IMR-90 (cell line): ENCODE results near the gene CA5B. TPM values are rescaled to one million over a fixed set of nuclear protein-coding genes. Genes with fewer than 3 reads are reported as not detected.

Source experiments
- ATAC-seq: fragments of 200-7000 bp; cut with Tn5 transposase; 2 replicates; pipeline ENCODE4 v1.9.1; 2020; ENCODE audit warnings: low read depth, mild to moderate bottlenecking, moderate library complexity
- BruUV-seq: library from RNA; stranded (reverse); fragments of 400-500 nt; replicated peaks from 2 replicates; lab custom pipeline; 2021; lab: Mats Ljungman, UMichigan
- CTCF ChIA-PET: fragments of 300-600 bp; formaldehyde crosslinking; extraction: SDS; loops from one replicate; lab custom pipeline; 2021; ENCODE audit warnings: antibody characterized with exemption; lab: Yijun Ruan, JAX
- POLR2A ChIA-PET: fragments of 300-600 bp; sonication (Branson Sonifier 250); formaldehyde crosslinking; loops from one replicate; lab custom pipeline; 2022; ENCODE audit warnings: antibody characterized with exemption; ENCODE audit not compliant: unreplicated experiment; lab: Charles Lee
- DNase-seq: peaks from one replicate; pipeline ENCODE4 v3.0.0; 2013
- H2AFZ ChIP-seq: replicated peaks from 2 replicates; pipeline ENCODE3; 2013; ENCODE audit warnings: low read length, mild to moderate bottlenecking; ENCODE audit not compliant: poor library complexity
- H2AK5ac ChIP-seq: 2 replicates; pipeline ENCODE4 v1.6.1; 2013; ENCODE audit warnings: low read depth, low read length, inconsistent platforms
- H2AK9ac ChIP-seq: replicated peaks from 2 replicates; pipeline ENCODE3; 2013; ENCODE audit warnings: mild to moderate bottlenecking, low read depth, low read length, moderate library complexity; ENCODE audit not compliant: poor library complexity
- H2BK120ac ChIP-seq: 2 replicates; pipeline ENCODE4 v1.6.1; 2013; ENCODE audit warnings: low read depth, low read length, inconsistent platforms
- H2BK15ac ChIP-seq: 3 replicates; pipeline ENCODE4 v1.6.1; 2013; ENCODE audit warnings: low read depth, low read length, inconsistent platforms
- H2BK20ac ChIP-seq: 2 replicates; pipeline ENCODE4 v1.6.1; 2013; ENCODE audit warnings: low read depth, mild to moderate bottlenecking, inconsistent platforms, low read length, moderate library complexity
- H2BK5ac ChIP-seq: 2 replicates; pipeline ENCODE4 v1.6.1; 2013; ENCODE audit warnings: mild to moderate bottlenecking, low read depth, low read length, inconsistent platforms; ENCODE audit not compliant: poor library complexity, severe bottlenecking
- H3K14ac ChIP-seq: replicated peaks from 2 replicates; pipeline ENCODE4 v1.6.1; 2013; ENCODE audit warnings: low read depth, low read length, inconsistent platforms
- H3K18ac ChIP-seq: 2 replicates; pipeline ENCODE4 v1.6.1; 2013; ENCODE audit warnings: low read depth, low read length, control low read depth
- H3K23ac ChIP-seq: 2 replicates; pipeline ENCODE4 v1.6.1; 2013; ENCODE audit warnings: low read depth, low read length, inconsistent platforms
- H3K27ac ChIP-seq: 2 replicates; pipeline ENCODE4 v1.5.1; 2013; ENCODE audit warnings: mild to moderate bottlenecking, control low read depth, low read length; ENCODE audit not compliant: insufficient read depth
- H3K27me3 ChIP-seq: 2 replicates; pipeline ENCODE4 v1.6.1; 2013; ENCODE audit warnings: low read length; ENCODE audit not compliant: control insufficient read depth, insufficient read depth
- H3K36me3 ChIP-seq: 2 replicates; pipeline ENCODE4 v1.6.1; 2013; ENCODE audit warnings: low read length, mixed read lengths; ENCODE audit not compliant: control insufficient read depth, insufficient read depth
- H3K4ac ChIP-seq: 2 replicates; pipeline ENCODE4 v1.6.1; 2013; ENCODE audit warnings: low read depth, low read length, inconsistent platforms
- H3K4me1 ChIP-seq: 2 replicates; pipeline ENCODE4 v1.6.1; 2013; ENCODE audit warnings: low read length, mixed read lengths; ENCODE audit not compliant: control insufficient read depth, insufficient read depth
- H3K4me2 ChIP-seq: 2 replicates; pipeline ENCODE4 v1.6.1; 2013; ENCODE audit warnings: low read depth, mild to moderate bottlenecking, control low read depth, low read length, moderate library complexity
- H3K4me3 ChIP-seq: 2 replicates; pipeline ENCODE4 v1.5.1; 2013; ENCODE audit warnings: low read depth, mild to moderate bottlenecking, control low read depth, low read length, moderate library complexity; ENCODE audit not compliant: insufficient read depth
- H3K56ac ChIP-seq: 2 replicates; pipeline ENCODE4 v1.6.1; 2013; ENCODE audit warnings: low read length, inconsistent platforms; ENCODE audit not compliant: insufficient read depth; ENCODE audit errors: extremely low read depth
- H3K79me1 ChIP-seq, 2 experiments: 2 replicates each; pipeline ENCODE4 v1.6.1; 2013; ENCODE audit warnings: low read length in 2 of 2, inconsistent platforms in 1 of 2, low read depth in 1 of 2
- H3K9ac ChIP-seq: 2 replicates; pipeline ENCODE4 v1.6.1; 2013; ENCODE audit warnings: low read depth, low read length, control low read depth
- H3K9me1 ChIP-seq: 2 replicates; pipeline ENCODE4 v1.6.1; 2013; ENCODE audit warnings: low read length, inconsistent platforms; ENCODE audit not compliant: insufficient read depth
- H3K9me3 ChIP-seq: 2 replicates; pipeline ENCODE4 v1.6.1; 2013; ENCODE audit warnings: low read length; ENCODE audit not compliant: control insufficient read depth, insufficient read depth
- H4K20me1 ChIP-seq: 2 replicates; pipeline ENCODE4 v1.6.1; 2013; ENCODE audit warnings: low read length, inconsistent platforms; ENCODE audit not compliant: insufficient read depth
- H4K5ac ChIP-seq: 2 replicates; pipeline ENCODE4 v1.6.1; 2013; ENCODE audit warnings: mild to moderate bottlenecking, low read depth, low read length, control low read depth
- H4K8ac ChIP-seq, 2 experiments: 2 replicates each; pipeline ENCODE4 v1.6.1; 2013; ENCODE audit warnings: low read depth in 2 of 2, low read length in 2 of 2, control low read depth in 1 of 2, inconsistent platforms in 1 of 2
- H4K91ac ChIP-seq: 2 replicates; pipeline ENCODE4 v1.6.1; 2013; ENCODE audit warnings: low read depth, low read length, inconsistent platforms; ENCODE audit not compliant: insufficient read depth
- BHLHE40 ChIP-seq: fragments of 150-350 bp; IDR thresholded peaks from 2 replicates; pipeline ENCODE4 v1.6.1; 2016; ENCODE audit warnings: mild to moderate bottlenecking, low read depth, low read length
- CEBPB ChIP-seq: IDR thresholded peaks from 2 replicates; pipeline ENCODE4 v1.6.1; 2012; ENCODE audit warnings: low read depth, low read length, improper control_type of control experiment
- CHD1 ChIP-seq: IDR thresholded peaks from 2 replicates; pipeline ENCODE4 v1.6.1; 2012; ENCODE audit warnings: low read depth, low read length, improper control_type of control experiment
- FOS ChIP-seq: fragments of 150-350 bp; IDR thresholded peaks from 2 replicates; pipeline ENCODE4 v1.6.1; 2016; ENCODE audit warnings: low read depth, low read length
- MAFK ChIP-seq: IDR thresholded peaks from 2 replicates; pipeline ENCODE4 v1.6.1; 2012; ENCODE audit warnings: low read depth, low read length, improper control_type of control experiment
- MAZ ChIP-seq: IDR thresholded peaks from 2 replicates; pipeline ENCODE4 v1.6.1; 2012; ENCODE audit warnings: low read depth, mild to moderate bottlenecking, low read length, improper control_type of control experiment, moderate library complexity, borderline replicate concordance
- NFE2L2 ChIP-seq: fragments of 150-350 bp; IDR thresholded peaks from 2 replicates; pipeline ENCODE4 v1.6.1; 2016; ENCODE audit warnings: low read depth, mild to moderate bottlenecking, low read length
- POLR2A ChIP-seq: IDR thresholded peaks from 2 replicates; pipeline ENCODE4 v1.6.1; 2012; ENCODE audit warnings: mild to moderate bottlenecking, low read depth, low read length
- RAD21 ChIP-seq: IDR thresholded peaks from 2 replicates; pipeline ENCODE4 v1.6.1; 2012; ENCODE audit warnings: low read length, improper control_type of control experiment
- RCOR1 ChIP-seq: IDR thresholded peaks from 2 replicates; pipeline ENCODE4 v1.6.1; 2012; ENCODE audit warnings: mild to moderate bottlenecking, low read length, improper control_type of control experiment; ENCODE audit not compliant: insufficient replicate concordance
- RFX5 ChIP-seq: IDR thresholded peaks from 2 replicates; pipeline ENCODE4 v1.8.0; 2012; ENCODE audit warnings: low read depth, mild to moderate bottlenecking, low read length, moderate library complexity
- SMC3 ChIP-seq: fragments of 150-350 bp; IDR thresholded peaks from 2 replicates; pipeline ENCODE4 v1.6.1; 2016; ENCODE audit warnings: low read depth, mild to moderate bottlenecking, antibody characterized with exemption, low read length, moderate library complexity
- WGBS, 2 experiments: methylation state at CpG; one replicate each; pipeline versions ENCODE4 v1.1.5 to v1.1.7; 2013; ENCODE audit warnings: missing lambda C conversion rate in 2 of 2; ENCODE audit not compliant: insufficient read length in 1 of 2; ENCODE audit errors: extremely low coverage in 2 of 2; 5-methylcytosine and 5-hydroxymethylcytosine counted together
- dilution Hi-C: fragments of 300-500 bp; cut with HindIII; formaldehyde crosslinking; loops from one replicate; pipeline ENCODE4 v1.14.3; 2018; ENCODE audit warnings: low sequenced_read_pairs; ENCODE audit not compliant: unreplicated experiment
- in situ Hi-C: fragments of 300-500 bp; cut with MboI; formaldehyde crosslinking; loops from 3 replicates; pipeline ENCODE4 v1.14.3; 2019; ENCODE audit warnings: low sequenced_read_pairs, inconsistent platforms, mixed read lengths
- intact Hi-C: fragments of 100-400 bp; cut with micrococcal nuclease; formaldehyde crosslinking; loops from 2 replicates; pipeline ENCODE4 v1.10.0; 2022
- polyA plus RNA-seq, 3 experiments: library from polyadenylated mRNA; depleted of rRNA; stranded (reverse); fragments of >200 nt; gene quantifications; 2 replicates each; pipeline ENCODE4 v1.2.3, GENCODE V29; 2012; ENCODE audit warnings: low replicate concordance in 1 of 3
- total RNA-seq: library from RNA; depleted of rRNA; stranded (reverse); fragments of >200 nt; gene quantifications from 2 replicates; pipeline ENCODE4 v1.2.3, GENCODE V29; 2012
- TF ChIP-seq, protein P1 (sequence below): fragments of 150-350 bp; IDR thresholded peaks from 2 replicates; pipeline ENCODE4 v1.6.1; 2017; ENCODE audit warnings: mild to moderate bottlenecking, antibody characterized with exemption, low read length, low read depth
- TF ChIP-seq, protein P2 (sequence below): conservative IDR thresholded peaks from 2 replicates; pipeline ENCODE4 v1.5.1; 2012; ENCODE audit warnings: mild to moderate bottlenecking, low read depth, low read length, improper control_type of control experiment
- TF ChIP-seq, protein P3 (sequence below): fragments of 150-350 bp; IDR thresholded peaks from 2 replicates; pipeline ENCODE4 v1.6.1; 2016; ENCODE audit warnings: low read depth, mild to moderate bottlenecking, low read length, moderate library complexity, borderline replicate concordance

Gene CA5B
- total and polyA plus RNA-seq, 2 of the 4 experiments (the other 2 are of a cell fraction) = 3.5 to 5.4 TPM

DNA sequence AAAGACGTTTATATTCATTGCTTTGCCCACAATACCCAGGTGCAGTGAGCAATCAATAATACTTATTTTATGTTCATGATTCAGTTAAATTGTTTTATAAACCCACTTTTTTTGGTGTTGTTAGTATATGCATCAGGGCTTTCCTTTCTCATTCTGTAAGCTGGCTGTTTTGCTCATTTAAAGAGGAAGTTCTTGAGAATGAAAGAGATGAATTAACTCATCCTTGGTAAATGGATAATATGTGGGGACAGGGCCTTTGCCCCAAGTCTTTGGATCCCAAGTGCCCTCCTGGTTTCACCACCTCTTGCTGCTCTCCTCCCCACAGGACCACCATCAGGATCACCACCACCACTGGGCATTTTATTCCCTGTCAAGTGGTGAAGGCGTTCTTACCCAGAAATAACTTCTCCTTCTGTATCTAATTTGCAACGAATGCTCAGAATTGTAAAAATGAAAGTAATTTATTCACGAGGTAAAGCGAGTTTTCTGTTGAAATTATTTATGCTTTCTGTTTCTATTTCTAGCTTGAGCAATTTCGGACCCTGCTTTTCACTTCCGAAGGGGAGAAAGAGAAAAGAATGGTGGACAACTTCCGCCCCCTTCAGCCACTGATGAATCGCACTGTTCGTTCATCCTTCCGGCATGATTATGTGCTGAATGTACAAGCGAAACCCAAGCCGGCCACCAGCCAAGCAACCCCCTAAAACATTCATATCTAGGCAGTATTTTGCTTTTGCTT lies 44.1 kb downstream of the CA5B start:
- DNase-seq (no peak), ATAC-seq (no peak)
- dilution Hi-C loops = no loop called here
- TF ChIP-seq CEBPB = no peak
- no peak for TF ChIP-seq MAZ
- no peak for TF ChIP-seq BHLHE40
- TF ChIP-seq NFE2L2 = no peak
- no peak for TF ChIP-seq RFX5
- no peak for TF ChIP-seq POLR2A
- TF ChIP-seq, protein P1, sequence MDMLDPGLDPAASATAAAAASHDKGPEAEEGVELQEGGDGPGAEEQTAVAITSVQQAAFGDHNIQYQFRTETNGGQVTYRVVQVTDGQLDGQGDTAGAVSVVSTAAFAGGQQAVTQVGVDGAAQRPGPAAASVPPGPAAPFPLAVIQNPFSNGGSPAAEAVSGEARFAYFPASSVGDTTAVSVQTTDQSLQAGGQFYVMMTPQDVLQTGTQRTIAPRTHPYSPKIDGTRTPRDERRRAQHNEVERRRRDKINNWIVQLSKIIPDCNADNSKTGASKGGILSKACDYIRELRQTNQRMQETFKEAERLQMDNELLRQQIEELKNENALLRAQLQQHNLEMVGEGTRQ = no peak
- TF ChIP-seq, protein P2, sequence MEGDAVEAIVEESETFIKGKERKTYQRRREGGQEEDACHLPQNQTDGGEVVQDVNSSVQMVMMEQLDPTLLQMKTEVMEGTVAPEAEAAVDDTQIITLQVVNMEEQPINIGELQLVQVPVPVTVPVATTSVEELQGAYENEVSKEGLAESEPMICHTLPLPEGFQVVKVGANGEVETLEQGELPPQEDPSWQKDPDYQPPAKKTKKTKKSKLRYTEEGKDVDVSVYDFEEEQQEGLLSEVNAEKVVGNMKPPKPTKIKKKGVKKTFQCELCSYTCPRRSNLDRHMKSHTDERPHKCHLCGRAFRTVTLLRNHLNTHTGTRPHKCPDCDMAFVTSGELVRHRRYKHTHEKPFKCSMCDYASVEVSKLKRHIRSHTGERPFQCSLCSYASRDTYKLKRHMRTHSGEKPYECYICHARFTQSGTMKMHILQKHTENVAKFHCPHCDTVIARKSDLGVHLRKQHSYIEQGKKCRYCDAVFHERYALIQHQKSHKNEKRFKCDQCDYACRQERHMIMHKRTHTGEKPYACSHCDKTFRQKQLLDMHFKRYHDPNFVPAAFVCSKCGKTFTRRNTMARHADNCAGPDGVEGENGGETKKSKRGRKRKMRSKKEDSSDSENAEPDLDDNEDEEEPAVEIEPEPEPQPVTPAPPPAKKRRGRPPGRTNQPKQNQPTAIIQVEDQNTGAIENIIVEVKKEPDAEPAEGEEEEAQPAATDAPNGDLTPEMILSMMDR = no peak
- no peak for TF ChIP-seq SMC3
- TF ChIP-seq RAD21 = no peak
- TF ChIP-seq FOS = no peak
- no peak for TF ChIP-seq RCOR1
- TF ChIP-seq, protein P3, sequence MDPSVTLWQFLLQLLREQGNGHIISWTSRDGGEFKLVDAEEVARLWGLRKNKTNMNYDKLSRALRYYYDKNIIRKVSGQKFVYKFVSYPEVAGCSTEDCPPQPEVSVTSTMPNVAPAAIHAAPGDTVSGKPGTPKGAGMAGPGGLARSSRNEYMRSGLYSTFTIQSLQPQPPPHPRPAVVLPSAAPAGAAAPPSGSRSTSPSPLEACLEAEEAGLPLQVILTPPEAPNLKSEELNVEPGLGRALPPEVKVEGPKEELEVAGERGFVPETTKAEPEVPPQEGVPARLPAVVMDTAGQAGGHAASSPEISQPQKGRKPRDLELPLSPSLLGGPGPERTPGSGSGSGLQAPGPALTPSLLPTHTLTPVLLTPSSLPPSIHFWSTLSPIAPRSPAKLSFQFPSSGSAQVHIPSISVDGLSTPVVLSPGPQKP = no peak
- TF ChIP-seq CHD1 = no peak
- TF ChIP-seq MAFK = no peak

More for the DNA sequence above, 44.1 kb downstream of the CA5B start:
- Histone ChIP-seq H2BK120ac (no peak overlapping the region), H3K9me1 (0 out of 2 replicates have a peak, but pooled peaks cover 2% of the 10 kb centered on the region), H3K18ac (no peak overlapping the region), H3K14ac (no peak overlapping the region), H3K9me3 (no peaks in the 10 kb centered on the region), H3K23ac (no peak overlapping the region), H4K91ac (no peak overlapping the region), H4K5ac (no peak overlapping the region), H3K4me3 (no peak overlapping the region), H3K79me1 (no peaks in the 10 kb centered on the region), H3K4me2 (no peak overlapping the region), H3K4me1 (no peaks in the 10 kb centered on the region), H3K9ac (no peak overlapping the region), H4K20me1 (no peaks in the 10 kb centered on the region), H2BK15ac (no peak overlapping the region), H2AK9ac (no peak overlapping the region), H3K36me3 (peaks cover 9% of the 10 kb centered on the region; the same call in 1 of the 2 replicates), H3K56ac (no peak overlapping the region), H3K27me3 (no peaks in the 10 kb centered on the region), H4K8ac (no peak overlapping the region), H2BK20ac (no peak overlapping the region), H3K27ac (no peak overlapping the region), H3K4ac (no peak overlapping the region), H2BK5ac (no peak overlapping the region), H2AK5ac (no peak overlapping the region), H2AFZ (no peak overlapping the region)
- no TSS peak for BruUV-seq
- intact Hi-C loops = no loop called here
- ChIA-PET CTCF (interaction anchor here (1.0 kb wide), 1 partner anchor 44 kb away, joined by 4 read pairs; the partner anchor contains the start of gene CA5B), POLR2A (no interaction called here)
- in situ Hi-C loops = no loop called here
- WGBS, 2 experiments = 100% methylated on average over 2 of the region's 13 CpGs; no CpG with 5 or more reads in 1 of the 2 experiments
